HepG2 (cell line): ENCODE measurements around the gene UBE2R2. TPM values are rescaled to one million over a fixed set of nuclear protein-coding genes. Genes with fewer than 3 reads are reported as not detected.
"Not testable (repeated sequence)": the region's sequence is repeated elsewhere in the genome, so short reads cannot be mapped to it uniquely, and the experiment has no call there.

Experiments used
- ATAC-seq: fragments of 200-7000 bp; cut with Tn5 transposase; 3 replicates; pipeline ENCODE4 v1.9.1; 2020; ENCODE audit warnings: mild to moderate bottlenecking, moderate library complexity
- BruUV-seq: library from RNA; stranded (reverse); fragments of 400-500 nt; replicated peaks from 2 replicates; lab custom pipeline; 2021; lab: Mats Ljungman, UMichigan
- CTCF ChIA-PET: fragments of 300-600 bp; formaldehyde crosslinking; extraction: SDS; loops from one replicate; lab custom pipeline; 2021; ENCODE audit warnings: low total read pairs, inconsistent platforms, low intra/inter-chr PET ratio; lab: Yijun Ruan, JAX
- POLR2A ChIA-PET: fragments of 350-600 bp; sonication (Branson Sonifier 250); formaldehyde crosslinking; loops from one replicate; lab custom pipeline; 2020; ENCODE audit warnings: antibody characterized with exemption, inconsistent platforms; lab: Yijun Ruan, JAX
- DNase-seq: peaks from one replicate; pipeline ENCODE4 v3.0.0-alpha.2; 2015; ENCODE audit warnings: low spot score
- FAIRE-seq: peaks from 3 replicates; lab custom pipeline; 2011; peaks lifted over from hg19 to GRCh38; lab: Jason Lieb, UNC
- H2AFZ ChIP-seq: one replicate; pipeline ENCODE4 v1.6.1; 2011; ENCODE audit warnings: low read length, inconsistent platforms
- H3K27ac ChIP-seq: fragments of 300-600 bp; 3 replicates; pipeline ENCODE4 v1.8.0; 2011; ENCODE audit warnings: mixed run types, mild to moderate bottlenecking, mixed read lengths, low read length, inconsistent platforms; ENCODE audit not compliant: insufficient read depth; ENCODE audit errors: extremely low read length
- H3K27me3 ChIP-seq, 2 experiments: fragments of 200-600 bp in 1 of 2; 2 replicates in 1 of 2; 3 replicates in 1 of 2; pipeline versions ENCODE4 v1.6.0 to v1.8.0; 2011; ENCODE audit warnings: low read length in 2 of 2, mild to moderate bottlenecking in 2 of 2, moderate library complexity in 2 of 2, inconsistent platforms in 1 of 2; ENCODE audit not compliant: insufficient read depth in 2 of 2, control insufficient read depth in 1 of 2
- H3K36me3 ChIP-seq, 2 experiments: fragments of 200-600 bp in 1 of 2; replicated peaks in 1 of 2; 2 replicates in 1 of 2; 3 replicates in 1 of 2; pipeline versions ENCODE4 v1.5.1 to v1.8.0; 2011; ENCODE audit warnings: low read length in 2 of 2, inconsistent platforms in 1 of 2; ENCODE audit not compliant: insufficient read depth in 2 of 2, control insufficient read depth in 1 of 2
- H3K4me1 ChIP-seq: 2 replicates; pipeline ENCODE4 v1.5.1; 2012; ENCODE audit warnings: low read length, inconsistent platforms; ENCODE audit not compliant: insufficient read depth
- H3K4me2 ChIP-seq: 2 replicates; pipeline ENCODE4 v1.6.0; 2011; ENCODE audit warnings: low read depth, low read length, inconsistent platforms
- H3K4me3 ChIP-seq, 3 experiments: fragments of 200-600 bp in 1 of 3; sonication (generic), shearing (Covaris generic) in 1 of 3; replicated peaks in 1 of 3; 2 replicates each; pipeline ENCODE4 v1.5.1; 2011 to 2016; ENCODE audit warnings: low read length in 3 of 3, inconsistent platforms in 2 of 3, low read depth in 2 of 3, mild to moderate bottlenecking in 2 of 3, control low read depth in 1 of 3, mixed read lengths in 1 of 3; ENCODE audit not compliant: insufficient read depth in 1 of 3
- H3K79me2 ChIP-seq: one replicate; pipeline ENCODE4 v1.6.1; 2011; ENCODE audit warnings: low read length, inconsistent platforms; ENCODE audit not compliant: insufficient read depth
- H3K9ac ChIP-seq: 2 replicates; pipeline ENCODE4 v1.6.0; 2011; ENCODE audit warnings: mild to moderate bottlenecking, low read depth, low read length, inconsistent platforms; ENCODE audit not compliant: insufficient read depth
- H3K9me3 ChIP-seq: 2 replicates; pipeline ENCODE4 v1.5.1; 2012; ENCODE audit warnings: mild to moderate bottlenecking, low read length
- H4K20me1 ChIP-seq: 2 replicates; pipeline ENCODE4 v1.6.0; 2011; ENCODE audit warnings: inconsistent platforms, mild to moderate bottlenecking, low read length, moderate library complexity; ENCODE audit not compliant: insufficient read depth
- GFI1 ChIP-seq: sonication (generic); formaldehyde crosslinking; IDR thresholded peaks from 2 replicates; pipeline ENCODE4 v1.5.0; 2020; ENCODE audit warnings: missing genetic modification reagents, mild to moderate bottlenecking, borderline replicate concordance
- HMG20A ChIP-seq: IDR thresholded peaks from 2 replicates; pipeline ENCODE4 v1.6.1; 2016; ENCODE audit warnings: borderline replicate concordance
- IRX3 ChIP-seq: sonication (generic); formaldehyde crosslinking; IDR thresholded peaks from 2 replicates; pipeline ENCODE4 v1.8.1; 2023; ENCODE audit warnings: mild to moderate bottlenecking, low read depth, missing genetic modification reagents, borderline replicate concordance
- MBD4 ChIP-seq: IDR thresholded peaks from 2 replicates; pipeline ENCODE4 v1.6.1; 2012; ENCODE audit warnings: low read length, inconsistent platforms, borderline replicate concordance
- MED8 ChIP-seq: sonication (generic); formaldehyde crosslinking; IDR thresholded peaks from 2 replicates; pipeline ENCODE4 v1.8.1; 2023; ENCODE audit warnings: mild to moderate bottlenecking, missing genetic modification reagents; ENCODE audit not compliant: insufficient replicate concordance
- NR2F6 ChIP-seq, 2 experiments: IDR thresholded peaks; 2 replicates each; pipeline ENCODE4 v1.6.1; 2016; ENCODE audit warnings: antibody characterized with exemption in 1 of 2, mild to moderate bottlenecking in 1 of 2
- NR3C1 ChIP-seq: sonication (generic); formaldehyde crosslinking; IDR thresholded peaks from 2 replicates; pipeline ENCODE4 v1.4.0; 2020; ENCODE audit warnings: missing genetic modification reagents
- ZNF136 ChIP-seq: sonication (generic); formaldehyde crosslinking; IDR thresholded peaks from 2 replicates; pipeline ENCODE4 v1.8.1; 2022; ENCODE audit warnings: low read depth, mild to moderate bottlenecking, moderate library complexity, missing genetic modification reagents
- ZNF224 ChIP-seq: sonication (generic); formaldehyde crosslinking; IDR thresholded peaks from 2 replicates; pipeline ENCODE4 v1.5.0; 2020; ENCODE audit warnings: mild to moderate bottlenecking, missing genetic modification reagents
- ZNF225 ChIP-seq: sonication (generic); formaldehyde crosslinking; IDR thresholded peaks from 2 replicates; pipeline ENCODE4 v1.4.0; 2020; ENCODE audit warnings: mild to moderate bottlenecking, missing genetic modification reagents
- ZNF251 ChIP-seq: sonication (generic); formaldehyde crosslinking; IDR thresholded peaks from 2 replicates; pipeline ENCODE4 v1.9.0; 2021; ENCODE audit warnings: mild to moderate bottlenecking, missing genetic modification reagents
- ZNF44 ChIP-seq: sonication (generic); formaldehyde crosslinking; IDR thresholded peaks from 2 replicates; pipeline ENCODE4 v1.5.1; 2020; ENCODE audit warnings: mild to moderate bottlenecking, missing genetic modification reagents
- ZNF644 ChIP-seq: IDR thresholded peaks from 2 replicates; pipeline ENCODE4 v1.6.1; 2016; ENCODE audit warnings: low read depth
- ZNF709 ChIP-seq: sonication (generic); formaldehyde crosslinking; IDR thresholded peaks from 2 replicates; pipeline ENCODE4 v1.5.0; 2020; ENCODE audit warnings: mild to moderate bottlenecking, missing genetic modification reagents
- WGBS: methylation state at CpG from one replicate; pipeline ENCODE4 v1.1.6; 2017; ENCODE audit warnings: low lambda C conversion rate; 5-methylcytosine and 5-hydroxymethylcytosine counted together
- in situ Hi-C: cut with HindIII; loops from 2 replicates; pipeline ENCODE4 v1.10.0; 2017; ENCODE audit warnings: low pct_unique_long_range_greater_than_20kb; ENCODE audit not compliant: extremely low pct_ligation_motif_present
- intact Hi-C: fragments of 100-400 bp; cut with micrococcal nuclease; formaldehyde crosslinking; loops from one replicate; pipeline ENCODE4 v1.10.0; 2022; ENCODE audit not compliant: unreplicated experiment
- polyA plus RNA-seq, 8 experiments: library from polyadenylated mRNA; depleted of rRNA in 3 of 8; stranded (reverse) in 7 of 8; unstranded in 1 of 8; fragments of >200 nt; fragmentation: Illumina TruSeq in 4 of 8; extraction: Trizol in 4 of 8; gene quantifications; 2 replicates each; pipeline versions ENCODE4 v1.2.1 to v1.2.3, GENCODE V29; 2011 to 2016; ENCODE audit warnings: low read depth in 4 of 8, missing spikeins in 1 of 8, mixed read lengths in 1 of 8; ENCODE audit not compliant: insufficient read depth in 1 of 8
- total RNA-seq, 5 experiments: library from RNA; depleted of rRNA; stranded (reverse); fragments of >200 nt; fragmentation: Illumina TruSeq; extraction: Trizol; gene quantifications; 2 replicates each; pipeline ENCODE4 v1.2.3, GENCODE V29; 2016; ENCODE audit warnings: low read depth in 1 of 5
- TF ChIP-seq, protein P1 (sequence below): IDR thresholded peaks from 2 replicates; pipeline ENCODE4 v1.4.0; 2020; ENCODE audit warnings: mild to moderate bottlenecking, missing genetic modification reagents

The UBE2R2 gene
- total and polyA plus RNA-seq, 2 of the 13 experiments (the other 11 are each of a cell fraction or from before 2014, with no cell fraction given): 14.8 to 20.9 TPM

DNA sequence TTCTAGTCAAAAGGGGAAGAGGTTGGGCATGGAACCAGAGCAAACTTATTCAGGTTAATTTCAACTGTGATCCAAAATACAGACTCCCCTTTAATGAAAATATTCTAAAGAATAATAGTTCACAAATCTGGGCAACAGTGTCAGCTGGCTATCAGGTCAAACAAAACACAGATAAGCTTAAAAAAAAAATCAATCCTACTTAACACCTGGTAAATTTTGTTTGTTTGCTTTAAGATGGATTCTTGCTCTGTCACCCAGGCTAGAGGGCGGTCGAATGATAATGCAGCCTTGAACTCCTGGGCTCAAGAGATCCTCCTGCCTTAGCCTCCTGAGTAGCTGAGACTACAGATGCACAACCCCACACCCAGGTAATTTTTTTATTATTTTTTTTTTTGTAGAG is 142.8 kb downstream of the UBE2R2 start (continued):
- TF ChIP-seq MBD4 (no peak), GFI1 (peak; percentile 86), ZNF44 (no peak)

DNA sequence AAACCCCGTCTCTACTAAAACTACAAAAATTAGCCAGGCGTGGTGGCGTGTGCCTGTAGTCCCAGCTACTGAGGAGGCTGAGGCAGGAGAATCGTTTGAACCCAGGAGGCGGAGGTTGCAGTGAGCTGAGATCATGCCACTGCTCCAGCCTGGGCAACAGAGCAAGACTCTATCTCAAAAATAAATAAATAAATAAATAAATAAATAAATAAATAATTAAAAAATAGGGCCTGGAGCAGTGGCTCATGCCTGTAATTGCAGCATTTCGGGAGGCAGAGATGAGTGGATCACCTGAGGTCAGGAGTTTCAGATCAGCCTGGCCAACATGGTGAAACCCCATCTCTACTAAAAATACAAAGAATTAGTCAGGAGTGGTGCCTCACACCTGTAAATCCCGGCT is 145.5 kb downstream of the UBE2R2 start:
- H3K27me3 ChIP-seq, H3K27ac ChIP-seq, H4K20me1 ChIP-seq, BruUV-seq, H3K9me3 ChIP-seq, POLR2A ChIA-PET, ATAC-seq, H3K79me2 ChIP-seq, in situ Hi-C loops, H2AFZ ChIP-seq, FAIRE-seq, H3K4me1 ChIP-seq, CTCF ChIA-PET, DNase-seq, H3K4me2 ChIP-seq, H3K9ac ChIP-seq, intact Hi-C loops, H3K4me3 ChIP-seq: not testable (repeated sequence)
- H3K36me3 ChIP-seq: peaks cover 3 to 22% of the 10 kb centered on the region in 2 experiments; a peak in 3 of 5 replicates
- WGBS: 95% methylated on average over 7 of the region's 7 CpGs

DNA sequence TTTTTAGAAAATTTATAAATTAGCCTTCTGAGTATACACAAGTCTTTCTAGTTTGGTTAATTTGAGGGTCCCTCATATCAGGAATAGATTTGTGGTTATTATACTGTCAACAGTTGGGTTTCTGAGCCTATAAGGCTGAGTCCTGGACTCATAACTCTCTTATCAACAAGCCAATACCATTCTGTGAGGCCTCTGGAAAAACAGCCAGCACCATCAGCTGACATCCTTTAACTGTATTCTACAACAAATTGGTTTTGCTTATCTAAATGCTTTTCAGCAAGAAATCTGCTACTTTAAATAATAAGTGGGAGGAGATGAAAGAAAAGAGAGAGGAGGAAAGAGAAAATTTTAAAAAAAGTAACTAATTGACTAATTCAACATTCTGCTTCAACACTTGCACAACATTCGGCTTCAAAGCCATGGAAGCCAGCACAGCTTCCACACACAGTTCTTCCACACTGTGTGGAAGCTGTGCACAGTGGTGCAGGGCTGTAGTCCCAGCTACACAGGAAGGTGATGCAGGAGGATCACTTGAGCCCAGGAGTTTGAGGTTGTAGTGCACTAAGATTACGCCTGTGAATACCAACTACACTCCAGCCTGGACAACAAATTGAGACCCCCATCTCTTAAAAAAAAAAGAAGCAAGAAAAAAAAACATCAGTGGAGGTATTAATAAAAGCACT is 147.3 kb downstream of the UBE2R2 start:
- FAIRE-seq: no peak
- ATAC-seq: no peak
- H3K4me2 ChIP-seq: no peak overlapping the region
- H3K79me2 ChIP-seq: no peaks in the 10 kb centered on the region
- H2AFZ ChIP-seq: no peak overlapping the region
- H3K9ac ChIP-seq: no peak overlapping the region
- no peak overlapping the region for H3K4me3 ChIP-seq
- no peaks in the 10 kb centered on the region for H4K20me1 ChIP-seq
- BruUV-seq: no TSS peak
- no peaks in the 10 kb centered on the region for H3K27me3 ChIP-seq
- intact Hi-C loops (no loop called here), in situ Hi-C loops (no loop called here)
- H3K4me1 ChIP-seq: no peaks in the 10 kb centered on the region
- 98% methylated on average over 2 of the region's 2 CpGs for WGBS
- no peaks in the 10 kb centered on the region for H3K9me3 ChIP-seq
- peaks cover 3 to 17% of the 10 kb centered on the region in 2 experiments; a peak in 3 of 5 replicates for H3K36me3 ChIP-seq
- DNase-seq: no peak
- ChIA-PET CTCF (no interaction called here), POLR2A (no interaction called here)
- no peak overlapping the region for H3K27ac ChIP-seq
- TF ChIP-seq ZNF225 (CRISPR knock-in tag) (no peak), ZNF224 (CRISPR knock-in tag) (no peak), ZNF136 (CRISPR knock-in tag) (no peak), ZNF644 (CRISPR knock-in tag) (no peak), NR3C1 (CRISPR knock-in tag) (no peak), ZNF251 (CRISPR knock-in tag) (no peak), MED8 (CRISPR knock-in tag) (no peak), IRX3 (CRISPR knock-in tag) (no peak), NR2F6 (IDR thresholded peaks at IDR 0.05) (no peak), NR2F6 (CRISPR knock-in tag; IDR thresholded peaks at IDR 0.05) (no peak), ZNF709 (CRISPR knock-in tag) (no peak), HMG20A (CRISPR knock-in tag) (no peak)
- TF ChIP-seq, protein P1, sequence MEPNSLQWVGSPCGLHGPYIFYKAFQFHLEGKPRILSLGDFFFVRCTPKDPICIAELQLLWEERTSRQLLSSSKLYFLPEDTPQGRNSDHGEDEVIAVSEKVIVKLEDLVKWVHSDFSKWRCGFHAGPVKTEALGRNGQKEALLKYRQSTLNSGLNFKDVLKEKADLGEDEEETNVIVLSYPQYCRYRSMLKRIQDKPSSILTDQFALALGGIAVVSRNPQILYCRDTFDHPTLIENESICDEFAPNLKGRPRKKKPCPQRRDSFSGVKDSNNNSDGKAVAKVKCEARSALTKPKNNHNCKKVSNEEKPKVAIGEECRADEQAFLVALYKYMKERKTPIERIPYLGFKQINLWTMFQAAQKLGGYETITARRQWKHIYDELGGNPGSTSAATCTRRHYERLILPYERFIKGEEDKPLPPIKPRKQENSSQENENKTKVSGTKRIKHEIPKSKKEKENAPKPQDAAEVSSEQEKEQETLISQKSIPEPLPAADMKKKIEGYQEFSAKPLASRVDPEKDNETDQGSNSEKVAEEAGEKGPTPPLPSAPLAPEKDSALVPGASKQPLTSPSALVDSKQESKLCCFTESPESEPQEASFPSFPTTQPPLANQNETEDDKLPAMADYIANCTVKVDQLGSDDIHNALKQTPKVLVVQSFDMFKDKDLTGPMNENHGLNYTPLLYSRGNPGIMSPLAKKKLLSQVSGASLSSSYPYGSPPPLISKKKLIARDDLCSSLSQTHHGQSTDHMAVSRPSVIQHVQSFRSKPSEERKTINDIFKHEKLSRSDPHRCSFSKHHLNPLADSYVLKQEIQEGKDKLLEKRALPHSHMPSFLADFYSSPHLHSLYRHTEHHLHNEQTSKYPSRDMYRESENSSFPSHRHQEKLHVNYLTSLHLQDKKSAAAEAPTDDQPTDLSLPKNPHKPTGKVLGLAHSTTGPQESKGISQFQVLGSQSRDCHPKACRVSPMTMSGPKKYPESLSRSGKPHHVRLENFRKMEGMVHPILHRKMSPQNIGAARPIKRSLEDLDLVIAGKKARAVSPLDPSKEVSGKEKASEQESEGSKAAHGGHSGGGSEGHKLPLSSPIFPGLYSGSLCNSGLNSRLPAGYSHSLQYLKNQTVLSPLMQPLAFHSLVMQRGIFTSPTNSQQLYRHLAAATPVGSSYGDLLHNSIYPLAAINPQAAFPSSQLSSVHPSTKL (CRISPR knock-in tag): no peak
